GM23248 (cell line): ENCODE measurements around the gene TIMM10B.
"Not testable (repeated sequence)": the region's sequence is repeated elsewhere in the genome, so short reads cannot be mapped to it uniquely, and the experiment has no call there.

Experiments used
- EZH2 ChIP-seq: fragments of 200-600 bp; sonication (generic); IDR thresholded peaks from 2 replicates; pipeline ENCODE4 v1.6.1; 2018; ENCODE audit warnings: antibody characterized with exemption, mild to moderate bottlenecking; ENCODE audit not compliant: insufficient read depth, poor library complexity, severe bottlenecking
- EZH2phosphoT487 ChIP-seq: fragments of 200-600 bp; sonication (generic); IDR thresholded peaks from 2 replicates; pipeline ENCODE4 v1.6.1; 2018; ENCODE audit warnings: antibody characterized with exemption, moderate library complexity, mild to moderate bottlenecking, low read depth; ENCODE audit not compliant: insufficient read depth

GRCh38 chr11:6521946-6522345, 40.6 kb downstream of the TIMM10B start:
- not testable (repeated sequence) for TF ChIP-seq EZH2phosphoT487, EZH2
